ENCODE data around the gene AIMP1. TPM values are rescaled to one million over a fixed set of nuclear protein-coding genes. Genes with fewer than 3 reads are reported as not detected.

Gene AIMP1
- total and polyA plus RNA-seq, 8 donors: 12.1 to 26.4 (median 19.9) TPM

Other genes with a start within 250 kb of the AIMP1 start
- gene TBCK, start 341 bp upstream of the AIMP1 start, total RNA-seq: 10 to 100 TPM in 5 of 6 donors, 1 to 10 TPM in 1; 9.9 to 35.1 (median 14.4) TPM
- gene TBCK, start 341 bp upstream of the AIMP1 start, polyA plus RNA-seq: 10 to 100 TPM in 1 of 2 donors, 1 to 10 TPM in 1; 5.3 to 10.1 TPM
- gene GIMD1, start 52.2 kb downstream of the AIMP1 start, total RNA-seq: not detected
- gene GIMD1, start 52.2 kb downstream of the AIMP1 start, polyA plus RNA-seq: not detected

Data from pancreas (tissue), 8 donors.